Stimulated activated CD4-positive, alpha-beta T cell treated with anti-CD3 and anti-CD28 coated beads, Interleukin-1b, Interleukin-23, amount 100 ng/mL, for 48 hours (primary cell): ENCODE data around the gene TADA3.
A peak's percentile ranks its signal among the peaks of the same experiment; 100 is the strongest.

Experiments
- DNase-seq: peaks from one replicate; pipeline ENCODE4 v3.0.0-alpha.2; 2020

The TADA3 gene

GRCh38 chr3:9809615-9810432, 17.6 kb upstream of the TADA3 start, which contains the start of gene TTLL3:
Gene TTLL3, plus strand, starts transcription at chr3:9810262. Its CDS starts 400 bp downstream, at chr3:9810662.
- peak; percentile 25 for DNase-seq

DNA sequence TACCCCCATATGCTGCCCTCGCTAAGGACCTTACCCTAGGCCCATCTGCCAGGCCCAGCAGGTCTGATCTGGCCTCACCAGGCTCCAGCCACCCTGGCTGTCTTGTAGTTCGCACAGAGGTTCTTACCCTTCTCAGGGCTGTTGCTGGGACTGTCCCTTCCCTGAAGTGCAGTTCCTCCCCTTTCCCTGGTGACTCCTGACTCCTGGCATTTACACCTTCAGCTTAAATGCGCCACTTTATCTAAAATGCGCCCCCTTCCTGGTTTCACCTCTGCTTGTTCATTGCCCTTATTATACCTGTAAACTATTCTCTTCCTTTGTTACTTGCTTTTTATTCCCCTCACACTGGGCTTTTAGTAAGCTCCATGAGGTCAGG, 17.0 kb upstream of the TADA3 start:
- DNase-seq, result no peak

DNA sequence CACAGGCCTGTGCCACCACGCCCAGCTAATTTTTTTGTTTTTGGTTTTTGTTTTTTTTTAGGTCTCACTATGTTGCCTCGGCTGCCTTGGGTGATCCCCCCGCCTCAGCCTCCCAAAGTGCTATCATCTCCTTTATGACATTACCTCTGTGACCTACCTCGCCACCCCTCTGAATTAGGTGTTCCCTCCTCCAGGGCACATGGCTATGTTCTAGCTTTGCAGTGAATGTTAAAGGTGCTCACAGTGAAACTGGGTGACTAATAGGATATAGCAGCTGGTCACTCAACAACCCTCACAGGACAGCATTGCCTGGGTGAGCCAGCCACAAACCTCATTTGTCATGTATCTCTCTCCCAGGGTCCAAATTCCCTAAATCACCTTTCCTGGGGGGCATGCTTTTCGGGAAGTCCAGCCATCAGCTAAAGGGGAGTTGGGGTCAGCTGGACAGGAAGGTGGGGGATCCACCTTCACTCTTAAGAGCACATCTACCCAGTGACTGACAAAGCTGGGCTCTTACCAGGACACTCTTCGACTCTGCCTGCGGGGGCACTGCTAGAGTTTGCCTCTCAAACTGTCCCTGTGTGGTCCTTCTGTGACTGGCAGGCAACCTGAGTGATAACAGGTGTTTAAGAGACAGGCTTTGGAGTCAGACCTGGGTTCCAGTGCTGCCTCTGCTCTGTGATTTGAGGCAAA, 16.2 kb upstream of the TADA3 start:
- peak; percentile 61 for DNase-seq

- DNase-seq, result no peak
Measured at GRCh38 chr3:9807981-9808344, 15.7 kb upstream of the TADA3 start.

- no peak for DNase-seq
Measured at GRCh38 chr3:9806688-9807589, 14.7 kb upstream of the TADA3 start.

DNA sequence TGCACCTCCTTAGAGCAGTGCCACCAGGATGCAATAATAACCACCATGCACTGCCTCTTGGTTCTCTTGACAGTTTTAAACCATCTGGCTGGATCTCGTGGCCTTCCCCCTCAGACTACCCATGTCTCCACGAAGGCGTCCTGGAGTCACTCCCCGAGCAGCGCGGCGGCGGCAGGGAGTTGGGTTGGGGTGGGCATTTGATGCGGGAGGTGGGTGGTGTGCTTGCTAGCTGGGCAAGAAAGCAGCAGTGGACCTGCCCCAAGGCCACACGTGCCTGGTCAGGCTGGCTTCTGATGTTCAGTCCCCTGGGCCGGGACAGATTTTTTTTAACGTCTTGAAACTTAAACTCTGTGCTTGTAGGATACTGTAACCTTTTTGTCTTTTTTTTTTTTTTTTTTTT, 13.9 kb upstream of the TADA3 start:
- DNase-seq, result no peak

GRCh38 chr3:9804996-9805395, 12.7 kb upstream of the TADA3 start:
- no peak for DNase-seq

GRCh38 chr3:9803494-9803893, 11.2 kb upstream of the TADA3 start:
- no peak for DNase-seq

- no peak for DNase-seq
Measured at GRCh38 chr3:9800529-9800928, 8.3 kb upstream of the TADA3 start.

DNA sequence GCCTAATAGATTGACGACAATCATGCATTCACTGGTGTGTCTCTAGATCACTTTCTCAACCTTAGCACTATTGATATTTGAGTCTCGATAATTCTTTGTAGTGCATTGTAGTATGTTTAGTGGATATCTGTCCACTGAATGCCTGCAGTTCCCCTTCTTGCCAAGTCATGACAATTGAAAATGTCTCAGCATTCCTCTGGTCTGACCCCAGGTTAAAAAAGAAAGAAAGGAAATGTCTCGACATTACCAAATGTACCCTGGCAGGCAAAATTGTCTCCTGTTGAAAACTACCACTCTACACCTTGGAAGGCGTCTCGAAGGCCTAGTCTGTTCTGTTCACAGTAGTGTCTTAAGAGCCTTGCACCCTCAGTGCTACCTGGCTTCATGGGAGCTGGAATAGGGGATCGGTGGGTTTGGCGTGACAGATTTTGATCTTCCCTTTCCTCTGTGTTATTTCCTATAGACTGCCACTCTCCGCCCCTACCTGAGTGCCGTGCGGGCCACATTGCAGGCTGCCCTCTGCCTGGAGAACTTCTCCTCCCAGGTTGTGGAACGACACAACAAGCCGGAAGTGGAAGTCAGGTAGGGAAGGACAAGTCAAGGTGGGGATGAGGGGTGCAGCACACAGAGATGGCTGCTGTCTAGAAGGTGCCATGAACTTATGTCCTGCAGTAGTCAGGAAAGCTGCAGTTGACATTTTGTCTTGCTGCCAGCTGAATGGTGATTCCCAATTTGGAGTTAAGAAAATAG, 5.1 kb upstream of the TADA3 start:
- no peak for DNase-seq

DNA sequence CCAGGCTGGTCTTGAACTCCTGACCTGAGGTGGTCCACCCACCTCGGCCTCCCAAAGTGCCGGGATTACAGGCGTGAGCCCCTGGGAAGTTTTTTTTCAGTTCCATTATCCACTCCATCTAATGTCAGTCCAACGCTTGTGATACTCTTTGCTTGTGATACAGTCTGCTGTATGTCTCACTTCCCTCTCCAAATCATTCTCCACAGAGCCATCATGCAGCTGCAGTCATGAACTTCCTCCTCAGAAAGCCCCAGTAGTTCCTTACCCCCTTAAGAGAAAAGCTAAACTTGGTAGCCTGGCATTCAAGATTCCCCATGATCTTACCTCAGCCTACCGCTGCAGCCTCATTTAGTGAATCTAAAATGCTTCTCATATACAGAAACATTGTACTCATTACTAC, 2.9 kb upstream of the TADA3 start:
- DNase-seq, result no peak

DNA sequence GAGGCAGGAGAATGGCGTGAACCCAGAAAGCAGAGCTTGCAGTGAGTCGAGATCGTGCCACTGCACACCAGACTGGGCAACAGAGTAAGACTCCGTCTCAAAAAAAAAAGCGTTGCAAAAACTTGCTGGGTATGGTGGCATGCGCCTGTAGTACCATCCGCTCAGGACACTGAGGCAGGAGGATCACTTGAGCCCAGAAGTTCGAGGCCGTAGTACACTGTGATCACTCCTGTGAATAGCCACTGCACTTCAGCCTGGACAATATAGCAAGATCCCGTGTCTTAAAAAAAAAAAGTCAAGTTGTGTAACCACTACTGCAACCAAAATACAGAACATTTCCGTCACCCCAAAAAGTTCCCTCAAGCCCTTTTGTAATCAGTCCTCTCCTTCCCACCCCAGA, 2.1 kb upstream of the TADA3 start:
- no peak for DNase-seq

GRCh38 chr3:9793161-9793781, 998 bp upstream of the TADA3 start:
- DNase-seq, result peak; percentile 49

- DNase-seq, result no peak
Measured at GRCh38 chr3:9791790-9792404, 376 bp downstream of the TADA3 start.

- no peak for DNase-seq
Measured at GRCh38 chr3:9791127-9791526, 1.1 kb downstream of the TADA3 start.

DNA sequence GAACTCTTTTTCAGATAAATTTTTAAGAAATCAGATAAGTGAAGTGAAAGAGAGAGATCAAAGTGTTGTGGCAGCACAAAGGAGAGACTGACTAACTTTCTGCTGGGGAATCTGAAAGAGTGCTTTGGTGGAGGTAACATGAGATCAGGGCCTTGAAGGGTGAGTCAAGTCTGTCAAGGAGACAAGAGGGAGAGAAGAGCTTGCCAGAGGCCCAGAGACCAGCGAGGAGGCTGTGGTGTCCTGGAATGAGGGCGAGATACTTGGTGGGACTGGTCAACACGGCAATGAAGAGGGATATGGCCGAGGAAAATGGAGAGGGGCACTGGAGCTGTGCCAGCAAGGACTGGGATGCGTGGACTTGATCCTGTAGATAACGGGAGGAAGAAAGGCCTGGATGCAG, 4.6 kb downstream of the TADA3 start:
- DNase-seq, result peak; percentile 54

GRCh38 chr3:9786825-9787669, 5.2 kb downstream of the TADA3 start:
- no peak for DNase-seq

- no peak for DNase-seq
Measured at GRCh38 chr3:9786209-9786739, 6.0 kb downstream of the TADA3 start.

DNA sequence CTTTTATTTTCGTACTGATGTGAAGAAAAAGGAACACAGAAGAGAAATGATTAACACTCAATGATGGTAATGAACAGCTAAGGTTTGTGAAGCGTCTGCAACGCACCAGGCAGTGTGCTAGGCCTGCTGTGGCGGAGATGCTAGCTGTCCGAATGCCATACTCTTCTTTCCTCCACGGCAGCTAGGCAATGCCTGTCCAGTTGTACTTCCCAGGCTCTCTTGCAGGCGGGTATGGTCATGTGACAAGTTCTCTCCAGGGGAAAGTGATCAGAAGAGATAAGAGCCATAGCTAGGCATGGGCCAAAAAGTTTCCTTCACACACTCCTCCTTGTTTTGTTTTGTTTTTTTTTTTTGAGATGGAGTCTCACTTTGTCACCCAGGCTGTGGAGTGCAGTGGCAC, 6.7 kb downstream of the TADA3 start:
- DNase-seq, result no peak

DNA sequence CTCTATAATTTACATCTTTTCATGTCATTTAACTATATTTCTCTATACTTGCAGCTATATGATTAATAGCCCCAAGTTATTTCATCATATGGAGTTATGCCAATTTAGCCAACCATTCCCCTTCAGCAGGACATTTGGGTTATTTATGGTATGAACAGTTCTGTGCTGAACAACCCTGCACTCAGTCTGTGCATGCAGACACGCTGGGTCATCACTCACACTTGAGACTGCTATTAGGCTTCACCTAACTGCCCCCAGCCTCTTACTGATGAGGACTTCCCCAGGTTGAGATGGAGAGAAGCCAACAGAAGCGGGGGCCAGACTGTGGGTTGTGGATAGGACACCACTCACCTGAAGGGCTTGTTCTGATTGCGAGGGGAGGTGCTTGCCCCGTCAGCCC, 7.3 kb downstream of the TADA3 start:
- DNase-seq, result no peak

DNA sequence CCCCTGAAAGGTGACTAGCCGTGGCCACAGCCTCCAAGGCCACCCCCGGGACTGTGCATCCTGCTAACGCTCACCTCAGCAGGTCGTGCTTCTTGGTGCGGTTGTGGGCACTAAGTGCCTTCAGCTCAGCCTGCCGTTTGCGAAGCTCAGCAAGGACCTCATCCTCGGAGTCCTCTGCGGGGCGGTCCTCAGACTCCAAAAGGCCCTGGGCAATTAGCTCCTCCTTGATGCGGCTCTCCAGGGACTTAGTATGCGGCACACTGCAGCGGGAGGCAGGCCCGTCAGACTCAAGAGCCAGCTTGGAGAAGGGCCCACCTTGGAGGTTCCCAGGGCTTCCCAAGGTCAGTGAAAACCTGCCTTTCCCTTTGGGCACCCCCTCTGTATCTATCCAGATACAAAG, 8.3 kb downstream of the TADA3 start:
- no peak for DNase-seq
